Endodermal cell (in vitro differentiated cells): ENCODE data around the gene VAV2. TPM values are rescaled to one million over a fixed set of nuclear protein-coding genes. Genes with fewer than 3 reads are reported as not detected.

Experiments
- DNase-seq: peaks from one replicate; pipeline ENCODE4 v3.0.0-alpha.2; 2017
- H3K27ac ChIP-seq: 2 replicates; pipeline ENCODE4 v1.5.1; 2013; ENCODE audit warnings: mild to moderate bottlenecking, low read depth, low read length, moderate library complexity
- H3K27me3 ChIP-seq: 2 replicates; pipeline ENCODE4 v1.6.1; 2013; ENCODE audit warnings: mild to moderate bottlenecking, low read length, moderate library complexity; ENCODE audit not compliant: insufficient read depth, control insufficient read depth, poor library complexity, severe bottlenecking
- H3K36me3 ChIP-seq: 2 replicates; pipeline ENCODE4 v1.7.0; 2013; ENCODE audit warnings: mild to moderate bottlenecking, low read length, moderate library complexity; ENCODE audit not compliant: control insufficient read depth, insufficient read depth
- H3K4me1 ChIP-seq: one replicate; pipeline ENCODE4 v1.7.0; 2013; ENCODE audit warnings: low read length; ENCODE audit not compliant: control insufficient read depth, insufficient read depth
- H3K4me3 ChIP-seq: 2 replicates; pipeline ENCODE4 v1.5.1; 2013; ENCODE audit warnings: mild to moderate bottlenecking, low read length, moderate library complexity
- H3K9ac ChIP-seq: 2 replicates; pipeline ENCODE4 v1.6.1; 2013; ENCODE audit warnings: mild to moderate bottlenecking, low read length, moderate library complexity; ENCODE audit not compliant: poor library complexity, severe bottlenecking; ENCODE audit errors: extremely low read depth
- H3K9me3 ChIP-seq: 2 replicates; pipeline ENCODE4 v1.6.1; 2013; ENCODE audit warnings: mild to moderate bottlenecking, low read length, moderate library complexity; ENCODE audit not compliant: control insufficient read depth
- H3K27ac Mint-ChIP-seq: 2 replicates; pipeline ENCODE4 v1.8.0; 2020; ENCODE audit warnings: mixed read lengths
- H3K27me3 Mint-ChIP-seq: 2 replicates; pipeline ENCODE4 v1.8.0; 2021; ENCODE audit warnings: mild to moderate bottlenecking, mixed read lengths; ENCODE audit not compliant: insufficient read depth
- H3K36me3 Mint-ChIP-seq: 2 replicates; pipeline ENCODE4 v1.8.0; 2020; ENCODE audit warnings: low read depth, mixed read lengths
- H3K4me1 Mint-ChIP-seq: 2 replicates; pipeline ENCODE4 v1.8.0; 2020; ENCODE audit warnings: mixed read lengths
- H3K4me3 Mint-ChIP-seq: 2 replicates; pipeline ENCODE4 v1.8.0; 2020; ENCODE audit warnings: mild to moderate bottlenecking, moderate library complexity, mixed read lengths
- H3K9me3 Mint-ChIP-seq: 2 replicates; pipeline ENCODE4 v1.8.0; 2020; ENCODE audit warnings: mild to moderate bottlenecking, mixed read lengths
- CTCF ChIP-seq: fragments of 200-600 bp; sonication (generic); conservative IDR thresholded peaks from 2 replicates; pipeline ENCODE4 v1.5.0; 2021; ENCODE audit warnings: antibody characterized with exemption, mild to moderate bottlenecking
- WGBS, 2 experiments: methylation state at CpG; one replicate each; pipeline versions ENCODE4 v1.1.5 to v1.1.7; 2013; ENCODE audit warnings: missing lambda C conversion rate in 2 of 2, mixed read lengths in 1 of 2; ENCODE audit not compliant: insufficient coverage in 1 of 2, insufficient read length in 1 of 2; 5-methylcytosine and 5-hydroxymethylcytosine counted together
- total RNA-seq, 2 donors: library from RNA; stranded (reverse); fragmentation: NEBNext Ultra II Directional in 1 of 2; extraction: Animal tissue kit (Norgen Biotek cat#: 25700) in 1 of 2; gene quantifications; 2 replicates in 1 of 2; 3 replicates in 1 of 2; pipeline ENCODE4 v1.2.1, GENCODE V29; 2021

The VAV2 gene
- total RNA-seq, 2 donors from 2014 or later, result 29.8 to 35.9 TPM

GRCh38 chr9:134024828-134025605 lies 32.9 kb upstream of the VAV2 start, which contains the start of gene BRD3OS:
Gene BRD3OS (plus strand): TSS chr9:134025481. CDS start chr9:134026748, 1,267 bp downstream.
- Histone ChIP-seq H3K9me3 (no peaks in the 10 kb centered on the region), H3K27ac (peak within 1 kb of the TSS; percentile 73), H3K27me3 (no peaks in the 10 kb centered on the region), H3K4me3 (peak within 1 kb of the TSS; percentile 86), H3K9ac (peak within 1 kb of the TSS; percentile 55), H3K36me3 (peaks cover 7% of the 10 kb centered on the region), H3K4me1 (no peaks in the 10 kb centered on the region)
- Mint-ChIP-seq H3K27me3 (no peaks in the 10 kb centered on the region), H3K4me1 (peaks cover 2% of the 10 kb centered on the region), H3K36me3 (peaks cover 10% of the 10 kb centered on the region), H3K9me3 (no peaks in the 10 kb centered on the region), H3K27ac (no peak within 1 kb of the TSS), H3K4me3 (peak within 1 kb of the TSS; percentile 67)
- DNase-seq, result peak; percentile 100
- TF ChIP-seq CTCF, result no peak
- 2 to 14% methylated on average over 5 to 43 of the region's 43 CpGs for WGBS, 2 experiments

GRCh38 chr9:134024214-134024792 lies 32.2 kb upstream of the VAV2 start:
- Histone ChIP-seq H3K9me3 (no peaks in the 10 kb centered on the region), H3K9ac (no peak overlapping the region), H3K36me3 (peaks cover 7% of the 10 kb centered on the region), H3K27ac (no peak overlapping the region), H3K4me1 (no peaks in the 10 kb centered on the region), H3K4me3 (no peak overlapping the region), H3K27me3 (no peaks in the 10 kb centered on the region)
- no peak overlapping the region for H3K27ac Mint-ChIP-seq
- peaks cover 9% of the 10 kb centered on the region for H3K36me3 Mint-ChIP-seq
- DNase-seq, result no peak
- 99 to 100% methylated on average over 1 to 3 of the region's 4 CpGs for WGBS, 2 experiments
- H3K9me3 Mint-ChIP-seq, result no peaks in the 10 kb centered on the region
- peak overlapping the region; percentile 67 for H3K4me3 Mint-ChIP-seq
- peaks cover 2% of the 10 kb centered on the region for H3K4me1 Mint-ChIP-seq
- no peaks in the 10 kb centered on the region for H3K27me3 Mint-ChIP-seq
- no peak for TF ChIP-seq CTCF

GRCh38 chr9:134014946-134015345 lies 22.8 kb upstream of the VAV2 start:
- Histone ChIP-seq H3K9me3 (peaks cover 34% of the 10 kb centered on the region), H3K36me3 (no peaks in the 10 kb centered on the region), H3K27ac (no peak overlapping the region), H3K4me1 (no peaks in the 10 kb centered on the region), H3K4me3 (no peak overlapping the region), H3K27me3 (no peaks in the 10 kb centered on the region), H3K9ac (no peak overlapping the region)
- 68 to 80% methylated on average over 2 of the region's 2 CpGs for WGBS, 2 experiments
- no peak overlapping the region for H3K4me3 Mint-ChIP-seq
- no peaks in the 10 kb centered on the region for H3K4me1 Mint-ChIP-seq
- no peaks in the 10 kb centered on the region for H3K27me3 Mint-ChIP-seq
- TF ChIP-seq CTCF, result no peak
- peaks cover 56% of the 10 kb centered on the region for H3K9me3 Mint-ChIP-seq
- H3K36me3 Mint-ChIP-seq, result peaks cover 6% of the 10 kb centered on the region
- no peak overlapping the region for H3K27ac Mint-ChIP-seq
- no peak for DNase-seq
